HG02588 (cell line): ENCODE data around the gene ZNF507.
"Not testable (repeated sequence)": the region's sequence is repeated elsewhere in the genome, so short reads cannot be mapped to it uniquely, and the experiment has no call there.

Source experiments
- ATAC-seq: cut with Tn5 transposase; IDR thresholded peaks from one replicate; pipeline ENCODE4 v1.9.1; 2021; ENCODE audit warnings: mild to moderate bottlenecking, moderate library complexity; ENCODE audit not compliant: unreplicated experiment

ZNF507 gene

GRCh38 chr19:32367063-32367462 is 21.7 kb downstream of the ZNF507 start:
- no peak for ATAC-seq

DNA sequence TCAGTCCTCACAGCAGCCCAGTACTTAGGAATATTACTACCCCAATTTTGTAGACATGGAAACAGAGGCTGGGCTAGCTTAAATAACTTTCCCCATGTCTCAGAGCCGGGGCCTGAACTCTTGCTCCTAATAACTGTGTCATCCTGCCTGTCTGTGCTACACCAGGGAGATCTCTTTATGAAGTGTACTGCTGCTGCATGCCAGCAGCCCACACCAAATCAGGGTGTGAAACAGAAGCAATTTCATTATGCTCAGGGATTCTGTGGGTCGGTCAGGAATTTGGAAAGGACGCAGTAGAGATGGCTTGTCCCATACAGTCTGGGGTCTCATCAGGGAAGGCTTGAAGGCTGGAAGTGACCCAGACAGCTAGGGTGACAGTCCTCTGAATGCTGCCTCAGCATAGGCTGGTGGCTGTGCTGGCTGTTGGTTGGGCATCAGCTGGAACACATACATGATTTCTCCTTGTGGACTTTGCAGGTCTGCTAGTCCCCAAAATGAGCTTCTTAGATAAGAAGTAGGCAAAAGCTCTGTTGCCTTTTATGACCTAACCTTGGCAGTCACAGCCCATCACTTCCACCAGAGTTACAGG is 22.6 kb downstream of the ZNF507 start:
- no peak for ATAC-seq

DNA sequence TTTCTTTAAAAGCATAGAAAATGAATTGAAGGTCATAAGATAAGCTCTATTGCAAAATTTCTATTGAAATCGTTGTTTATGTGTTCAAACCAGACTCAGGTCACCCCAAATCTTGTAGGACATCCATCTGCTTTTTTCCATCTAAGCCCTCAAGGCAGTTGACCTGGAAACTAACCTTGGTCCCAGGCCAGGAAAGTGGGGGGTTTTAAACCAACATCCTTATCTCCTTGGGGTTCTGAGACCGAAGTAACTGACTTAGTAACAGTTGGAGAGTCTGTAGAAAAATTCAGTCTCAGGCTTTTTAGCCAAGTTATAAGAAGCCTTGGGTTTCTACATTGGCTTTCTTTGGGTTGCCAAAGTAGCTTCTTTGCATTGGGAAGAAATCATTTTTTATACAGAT is 23.4 kb downstream of the ZNF507 start:
- no peak for ATAC-seq

DNA sequence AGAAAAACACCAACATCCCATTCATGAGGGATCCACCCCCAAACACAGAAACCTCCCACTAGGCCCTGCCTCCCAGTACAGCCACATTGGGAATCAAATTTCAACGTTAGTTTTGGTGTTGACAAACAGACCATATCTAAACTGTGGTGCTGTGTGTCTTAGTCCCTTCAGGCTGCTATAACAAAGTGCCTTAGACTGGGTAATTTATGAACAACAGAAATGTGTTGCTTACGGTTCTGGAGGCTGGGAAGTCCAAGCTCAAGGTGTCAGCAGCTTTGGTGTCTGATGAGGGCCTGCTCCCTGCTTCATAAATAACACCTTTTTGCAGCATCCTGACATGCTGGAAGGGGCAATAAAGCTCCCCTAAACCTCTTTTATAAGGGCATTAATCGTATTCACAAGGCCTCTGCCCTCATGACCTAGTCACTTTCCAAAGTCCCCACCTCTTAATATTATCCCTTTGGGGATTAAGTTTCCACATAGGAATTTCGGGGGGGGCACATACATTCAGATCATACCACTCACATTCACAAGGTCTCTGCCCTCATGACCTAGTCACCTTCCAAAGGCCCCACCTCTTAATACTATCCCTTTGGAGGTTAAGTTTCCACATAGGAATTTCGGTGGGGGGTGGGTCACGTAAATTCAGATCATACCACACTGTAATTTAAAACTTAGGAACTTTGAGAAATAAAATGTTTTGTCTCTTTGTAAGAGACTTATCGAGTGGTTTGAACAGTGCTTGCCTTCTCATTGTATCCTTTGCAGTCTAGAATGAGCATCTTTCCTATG is 27.5 kb downstream of the ZNF507 start:
- no peak for ATAC-seq

- ATAC-seq, result no peak
Measured at GRCh38 chr19:32373585-32374295, 28.3 kb downstream of the ZNF507 start.

DNA sequence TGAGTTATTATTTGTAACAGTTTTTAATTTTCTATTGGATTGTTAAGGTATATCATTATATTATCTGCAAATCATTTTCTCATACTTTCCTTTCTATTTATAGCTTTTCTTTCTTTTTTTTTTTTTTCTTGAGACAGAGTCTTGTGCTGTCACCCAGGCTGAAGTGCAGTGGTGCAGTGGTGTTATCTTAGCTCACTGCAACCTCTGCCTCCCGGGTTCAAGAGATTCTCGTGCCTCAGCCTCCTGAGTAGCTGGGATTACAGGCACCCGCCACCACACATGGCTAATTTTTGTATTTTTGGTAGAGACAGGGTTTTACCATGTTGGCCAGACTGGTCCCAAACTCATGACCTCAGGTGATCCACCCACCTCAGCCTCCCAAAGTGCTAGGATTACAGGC is 29.0 kb downstream of the ZNF507 start:
- ATAC-seq, result not testable (repeated sequence)

DNA sequence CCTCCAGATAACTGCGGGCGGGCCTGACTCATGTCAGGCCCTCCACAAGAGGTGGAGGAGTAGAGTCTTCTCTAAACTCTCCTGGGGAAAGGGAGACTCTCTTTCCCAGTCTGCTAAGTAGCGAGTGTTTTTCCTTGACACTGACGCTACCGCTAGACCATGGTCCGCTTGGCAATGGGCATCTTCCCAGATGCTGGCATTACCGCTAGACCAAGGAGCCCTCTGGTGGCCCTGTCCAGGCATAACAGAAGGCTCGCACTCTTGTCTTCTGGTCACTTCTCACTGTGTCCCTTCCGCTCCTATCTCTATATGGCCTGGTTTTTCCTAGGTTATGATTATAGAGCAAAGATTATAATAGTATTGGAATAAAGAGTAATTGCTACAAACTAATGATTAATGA is 31.7 kb downstream of the ZNF507 start:
- ATAC-seq, result not testable (repeated sequence)

DNA sequence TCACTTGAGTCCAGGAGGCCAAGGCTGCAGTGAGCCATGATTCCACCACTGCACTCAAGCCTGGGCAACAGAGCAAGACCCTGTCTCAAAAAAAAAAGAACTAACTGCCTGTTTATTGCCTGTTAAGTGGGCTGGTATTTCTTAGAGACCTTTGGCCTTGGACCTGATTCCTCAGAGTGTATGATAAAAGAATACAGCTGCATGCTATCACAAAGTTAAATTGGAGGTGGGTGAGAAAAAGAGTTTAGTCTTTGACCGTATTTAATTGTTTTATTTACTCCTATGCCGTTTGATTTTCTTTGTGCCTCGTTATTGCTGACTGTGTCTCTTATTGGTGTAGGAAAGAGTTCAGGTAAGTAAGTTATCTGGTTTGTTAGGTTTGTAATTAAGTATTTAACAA is 34.9 kb downstream of the ZNF507 start:
- ATAC-seq, result no peak

DNA sequence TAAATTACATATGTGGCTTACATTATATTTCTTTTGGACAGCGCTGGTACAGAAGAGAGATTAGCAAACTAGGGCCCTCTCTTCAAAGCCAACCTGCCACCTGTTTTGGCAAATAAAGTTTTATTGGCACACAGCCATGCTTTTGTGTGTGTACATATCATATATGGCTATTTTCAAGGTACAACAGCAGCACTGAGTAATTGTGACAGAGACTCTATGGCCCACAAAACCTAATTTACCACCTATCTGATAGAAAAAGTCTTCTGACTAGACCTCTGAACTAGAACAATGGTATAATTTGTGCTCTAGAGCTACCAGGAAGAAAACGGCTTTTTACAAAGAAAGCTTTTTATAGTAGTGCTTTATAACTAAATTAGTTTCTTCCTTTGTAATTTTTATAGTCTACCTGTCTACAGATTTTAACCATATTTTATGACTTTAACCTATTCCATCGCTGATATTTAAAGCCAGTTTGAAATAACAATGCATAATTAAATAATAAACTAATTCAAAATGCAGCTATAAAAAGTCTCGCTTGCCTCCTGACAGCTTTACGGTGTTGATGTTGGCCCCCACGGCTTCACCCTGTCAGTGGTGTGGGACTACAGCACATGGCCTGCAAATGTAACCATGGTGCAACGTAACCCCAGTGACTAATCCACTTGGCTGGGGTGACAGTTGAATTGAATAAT is 42.4 kb downstream of the ZNF507 start:
- no peak for ATAC-seq

DNA sequence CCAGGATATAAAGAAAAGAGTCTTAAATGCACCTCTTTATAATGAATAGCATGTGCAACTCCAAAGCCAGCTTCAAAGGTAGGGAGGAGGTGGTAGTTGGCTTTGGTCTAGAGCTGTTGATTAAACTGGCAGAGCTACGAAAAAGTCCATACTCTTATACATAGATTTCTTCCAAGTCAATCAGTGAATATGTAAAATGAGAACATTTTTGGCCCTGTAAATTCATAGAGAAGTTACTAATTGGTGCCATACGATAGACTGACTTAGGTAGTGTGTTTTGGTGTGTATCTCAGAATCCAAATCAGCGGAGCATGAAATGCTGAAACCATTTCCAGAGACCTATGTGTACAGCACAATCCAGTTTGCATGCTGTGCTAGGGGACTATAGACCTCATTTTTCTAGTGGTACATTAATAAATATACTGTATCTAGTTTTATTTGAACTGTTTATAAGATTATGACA is 43.0 kb downstream of the ZNF507 start:
- no peak for ATAC-seq

- no peak for ATAC-seq
Measured at GRCh38 chr19:32392901-32393300, 47.5 kb downstream of the ZNF507 start.

DNA sequence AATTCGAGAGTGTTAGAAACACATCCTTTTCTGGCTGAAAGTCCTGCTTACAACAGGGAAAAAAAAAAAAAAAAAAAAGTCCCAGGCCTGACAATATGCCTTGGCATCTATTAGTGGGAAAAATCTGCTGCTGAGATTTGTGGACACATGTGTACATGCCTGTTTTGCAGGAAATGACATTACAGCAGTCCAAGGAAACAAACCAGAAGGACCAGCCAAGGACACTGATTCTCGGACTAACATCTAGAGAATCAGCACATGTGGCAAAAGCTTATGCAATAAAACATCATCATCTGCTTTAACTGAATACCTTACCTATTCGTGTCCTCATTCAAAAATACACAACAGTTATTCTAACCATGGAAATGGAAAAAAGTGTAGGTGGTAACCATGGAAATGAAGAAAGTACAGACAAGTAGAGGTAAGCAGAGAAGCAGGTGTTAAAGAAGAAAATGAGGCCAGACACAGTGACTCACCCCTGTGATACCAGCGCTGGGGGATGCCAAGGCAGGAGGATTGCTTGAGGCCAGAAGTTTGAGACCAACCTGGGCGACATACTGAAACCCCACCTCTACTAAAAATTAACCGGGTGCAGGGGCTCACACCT is 50.7 kb downstream of the ZNF507 start:
- ATAC-seq, result no peak

GRCh38 chr19:32397671-32398101 is 52.3 kb downstream of the ZNF507 start:
- no peak for ATAC-seq

GRCh38 chr19:32401992-32402391 is 56.6 kb downstream of the ZNF507 start:
- no peak for ATAC-seq

DNA sequence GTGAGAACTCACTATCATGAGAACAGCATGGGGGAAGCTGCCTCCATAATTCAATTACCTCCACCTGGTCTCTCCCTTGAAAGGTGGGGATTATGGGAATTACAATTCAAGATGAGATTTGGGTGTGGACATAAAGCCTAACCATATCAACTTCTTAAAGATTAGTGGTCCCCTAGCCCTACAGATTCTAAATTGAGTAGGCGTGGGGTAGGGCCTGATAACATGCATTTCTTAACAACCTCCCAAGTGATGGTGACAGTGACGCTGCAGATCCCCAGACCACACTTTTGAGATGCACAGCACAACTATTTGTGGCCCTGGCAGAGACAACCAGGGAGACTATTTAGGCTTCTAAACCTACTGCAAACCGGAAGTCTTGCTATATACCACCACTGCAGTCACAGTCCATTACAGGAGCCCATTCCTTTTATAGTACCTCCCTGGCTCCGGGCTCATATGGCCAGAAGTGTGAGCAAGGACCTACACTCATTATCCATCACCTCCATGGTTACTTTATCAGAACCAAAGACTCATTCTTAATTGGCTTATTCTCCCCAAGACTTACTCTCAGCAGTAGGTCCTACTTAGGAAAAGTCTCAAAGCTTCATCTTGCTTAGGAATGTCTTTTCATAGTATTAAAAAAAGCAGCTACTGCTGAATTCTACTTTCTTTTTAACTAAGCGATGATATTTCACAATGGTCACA is 58.0 kb downstream of the ZNF507 start:
- ATAC-seq, result no peak

DNA sequence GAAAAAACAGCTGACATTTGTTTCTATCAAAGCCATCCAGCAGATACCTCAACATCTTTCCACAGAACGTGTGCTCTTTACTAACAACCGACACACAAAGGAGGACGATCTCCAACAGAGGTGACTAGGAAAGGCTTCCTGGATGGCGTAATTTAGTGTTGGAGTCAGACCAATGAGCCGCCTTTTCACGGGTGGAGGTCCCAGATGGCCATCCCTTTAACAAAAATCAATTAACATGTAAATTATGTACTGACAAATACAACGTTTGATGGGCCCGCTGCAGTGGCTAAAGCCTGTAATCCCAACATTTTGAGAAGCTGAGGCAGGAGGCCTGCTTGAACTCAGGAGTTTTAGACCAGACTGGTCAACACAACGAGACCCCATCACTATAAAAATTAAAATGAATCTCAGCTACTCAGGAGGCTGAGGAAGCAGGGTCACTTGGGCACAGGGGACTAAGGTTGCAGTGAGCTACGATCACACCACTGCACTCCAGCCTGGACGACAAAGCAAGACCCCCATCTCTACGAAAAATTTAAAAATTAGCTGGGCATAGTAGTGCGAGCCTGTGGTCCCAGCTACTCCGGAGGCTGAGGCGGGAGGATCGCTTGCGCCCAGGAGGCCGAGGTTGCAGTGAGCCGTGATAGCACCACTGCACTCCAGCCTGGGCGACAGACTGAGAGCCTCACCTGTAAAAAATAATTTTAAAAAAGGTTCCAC is 59.0 kb downstream of the ZNF507 start:
- no peak for ATAC-seq

DNA sequence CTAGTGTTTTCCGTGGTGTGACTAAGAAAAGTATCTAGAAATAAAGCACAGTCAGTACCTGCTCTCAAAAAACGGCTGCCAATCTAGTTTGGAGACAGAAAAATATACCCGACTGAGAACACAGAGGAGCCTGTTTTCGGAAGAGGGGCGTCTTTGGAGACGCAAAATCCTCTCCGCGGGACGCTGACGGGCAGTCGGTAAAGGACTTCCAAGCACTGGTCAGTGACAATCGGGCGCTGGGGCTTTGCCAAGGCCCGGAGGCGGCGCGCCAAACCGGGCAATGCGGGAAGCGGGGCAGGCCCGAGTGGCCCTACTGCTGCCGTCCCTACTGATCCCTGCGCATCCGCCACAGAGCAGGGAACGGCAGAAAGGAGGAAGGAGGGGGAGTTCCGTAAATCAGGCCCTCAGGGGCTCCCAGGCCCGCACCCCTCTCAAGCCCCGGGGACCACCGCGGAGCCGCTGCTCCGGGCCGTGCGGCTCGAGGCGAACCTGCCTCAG is 59.6 kb downstream of the ZNF507 start:
- ATAC-seq, result no peak

GRCh38 chr19:32405431-32406160 is 60.2 kb downstream of the ZNF507 start, which contains the start of gene DPY19L3:
DPY19L3 (plus strand) TSS chr19:32405770; CDS start chr19:32408254, 2,484 bp downstream.
- peak; percentile 95 for ATAC-seq
